Epithelial cell of prostate (primary cell): ENCODE results near the gene PRM1.

Experiments
- DNase-seq: peaks from one replicate; pipeline ENCODE4 v3.0.0-alpha.2; 2011; ENCODE audit warnings: low read depth, low spot score
- H3K27ac ChIP-seq: fragments of 450-650 bp; 2 replicates; pipeline ENCODE4 v1.5.1; 2017; ENCODE audit warnings: mild to moderate bottlenecking

The PRM1 gene

DNA sequence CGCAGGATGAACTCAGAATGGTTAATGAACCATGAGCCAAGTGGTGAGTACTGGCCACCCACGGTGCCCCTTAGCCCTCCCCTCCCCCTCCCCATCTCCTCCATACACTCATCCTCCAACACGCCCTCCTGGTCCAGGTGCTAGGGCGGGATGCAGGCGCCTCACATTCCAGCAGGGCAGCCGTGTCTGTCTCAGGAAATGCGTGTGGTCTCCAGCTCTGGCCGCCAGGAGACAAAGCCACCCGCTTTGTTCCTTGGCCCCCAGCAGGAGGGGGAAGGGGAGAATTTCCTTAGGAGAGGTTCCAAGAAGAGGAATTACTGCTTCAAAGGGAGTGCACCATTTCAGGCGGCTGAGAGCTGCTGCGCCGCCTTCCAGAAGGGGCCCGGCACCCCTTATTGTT lies 34.4 kb upstream of the PRM1 start:
- no peak overlapping the region for H3K27ac ChIP-seq
- DNase-seq, result no peak

DNA sequence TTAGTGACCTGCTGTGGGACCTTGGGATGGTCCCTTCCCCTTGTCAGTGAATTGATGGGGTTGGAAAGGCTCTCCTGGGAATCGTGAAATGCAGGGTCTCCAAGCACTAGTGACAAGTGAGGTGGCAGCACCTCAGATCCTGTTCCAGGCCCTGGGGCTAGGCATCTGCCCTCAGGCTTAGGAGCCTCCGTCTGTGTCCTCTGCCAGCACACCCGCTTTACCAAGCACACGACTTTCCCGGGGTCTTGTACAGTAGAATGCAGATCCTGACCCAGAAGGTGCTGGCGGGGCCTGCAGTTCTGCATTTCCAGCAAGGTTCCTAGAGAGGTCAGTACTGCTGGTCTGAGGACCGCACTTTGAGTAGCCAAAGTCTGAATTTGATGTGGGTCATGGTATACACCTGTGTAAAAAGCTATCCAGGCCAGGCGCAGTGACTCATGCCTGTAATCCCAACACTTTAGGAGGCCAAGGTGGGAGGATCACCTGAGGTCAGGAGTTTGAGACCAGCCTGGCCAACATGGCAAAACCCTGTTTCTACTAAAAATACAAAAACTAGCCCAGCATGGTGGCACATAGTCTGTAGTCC lies 33.3 kb upstream of the PRM1 start:
- no peak for DNase-seq
- H3K27ac ChIP-seq, result no peak overlapping the region

DNA sequence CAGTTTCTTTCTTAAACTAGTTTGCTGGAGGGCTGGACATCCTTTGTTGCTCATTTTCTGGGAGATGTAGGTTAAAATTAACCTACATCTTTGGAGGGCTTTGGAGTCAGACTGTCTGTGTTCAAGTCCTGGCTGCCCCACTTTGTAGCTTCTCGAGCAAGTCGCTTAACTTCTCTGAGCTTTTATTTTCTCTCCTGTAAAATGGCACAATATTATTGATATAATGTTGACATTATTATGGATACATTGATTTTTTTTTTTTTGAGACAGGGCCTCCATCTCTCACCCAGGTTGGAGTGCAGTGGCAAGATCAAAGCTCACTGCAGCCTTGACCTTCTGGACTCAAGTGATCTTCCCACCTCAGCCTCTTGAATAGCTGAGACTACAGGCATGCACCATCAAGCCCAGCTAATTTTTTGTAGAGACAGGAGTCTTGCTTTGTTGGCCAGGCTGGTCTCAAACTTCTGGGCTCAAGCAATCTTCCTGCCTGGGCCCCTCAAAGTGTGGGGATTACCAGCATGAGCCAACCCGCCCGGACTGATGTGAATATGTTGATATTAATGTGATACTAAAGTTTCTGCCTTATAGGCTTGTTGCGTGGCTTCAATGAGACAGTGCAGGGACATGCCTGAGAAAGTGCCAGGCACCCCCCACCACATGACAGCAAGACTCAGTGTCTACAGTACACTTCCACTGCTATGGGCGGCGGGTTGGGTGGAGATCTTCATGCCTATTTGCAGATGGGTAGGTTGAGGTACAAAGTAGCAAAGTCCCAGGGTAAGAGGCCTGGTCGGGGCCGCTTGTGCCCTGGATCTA lies 32.6 kb upstream of the PRM1 start:
- DNase-seq, result no peak
- H3K27ac ChIP-seq, result no peak overlapping the region

DNA sequence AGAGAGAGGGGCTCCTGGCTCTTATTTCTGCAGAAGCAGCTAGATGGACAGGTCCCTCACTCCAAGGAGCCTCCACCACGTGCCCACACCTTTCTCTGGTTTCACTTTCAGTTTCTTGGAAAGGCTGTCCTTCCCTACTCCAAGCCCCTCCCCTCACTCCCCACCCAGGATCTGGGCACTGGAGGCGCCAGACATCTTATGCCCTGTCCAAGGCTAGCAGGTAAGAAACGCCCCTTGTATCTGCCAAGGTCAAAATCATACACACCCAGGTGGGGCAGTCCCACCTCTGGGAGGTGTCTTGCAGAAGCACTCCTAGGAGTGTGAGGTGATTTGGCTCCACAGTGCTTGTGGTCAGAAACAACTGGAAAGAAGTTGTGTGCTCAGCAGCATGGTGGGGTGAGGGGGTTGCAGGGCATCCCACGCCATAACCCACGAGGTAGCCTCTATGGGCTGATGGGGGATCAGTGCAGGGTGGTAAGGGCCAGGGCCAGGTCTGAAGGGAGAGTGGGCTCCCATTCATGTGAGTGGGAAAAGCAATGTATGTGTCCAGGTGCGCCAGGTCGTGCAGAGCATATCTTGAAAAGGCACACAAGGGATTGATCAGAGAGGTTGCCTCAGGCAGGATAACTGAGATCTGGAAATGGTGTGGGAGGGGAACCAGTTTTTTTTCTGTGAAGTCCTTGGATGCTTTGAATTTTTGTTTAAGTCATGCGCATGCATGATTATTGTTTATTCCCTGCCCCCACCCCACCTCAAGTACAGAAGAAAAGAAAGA lies 31.8 kb upstream of the PRM1 start:
- H3K27ac ChIP-seq, result no peak overlapping the region
- no peak for DNase-seq

DNA sequence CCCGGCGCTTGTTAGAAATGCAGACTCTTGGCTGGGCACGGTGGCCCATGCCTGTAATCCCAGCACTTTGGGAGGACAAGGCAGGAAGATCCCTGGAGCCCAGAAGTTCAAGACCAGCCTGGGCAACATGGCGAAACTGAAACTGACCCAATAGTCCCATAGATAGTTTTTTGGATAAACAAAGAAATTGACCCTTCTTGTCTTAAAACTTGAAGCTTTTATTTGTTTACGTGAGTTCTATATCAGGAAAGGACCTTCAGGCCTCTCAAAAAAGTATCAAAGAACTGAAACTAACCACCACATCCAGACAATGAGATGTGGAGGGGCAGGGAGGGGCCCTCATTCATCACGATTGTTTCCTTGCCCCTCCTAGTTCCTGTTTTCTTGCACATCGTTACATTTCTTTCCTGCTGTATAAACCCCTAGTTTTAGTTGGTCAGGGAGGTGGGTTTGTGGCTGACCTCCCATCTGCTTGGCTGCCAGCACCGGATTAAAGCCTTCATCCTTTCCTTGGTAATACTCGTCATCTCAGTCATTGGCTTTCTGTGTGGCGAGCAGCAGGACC lies 29.9 kb upstream of the PRM1 start:
- H3K27ac ChIP-seq, result no peak overlapping the region
- DNase-seq, result no peak

DNA sequence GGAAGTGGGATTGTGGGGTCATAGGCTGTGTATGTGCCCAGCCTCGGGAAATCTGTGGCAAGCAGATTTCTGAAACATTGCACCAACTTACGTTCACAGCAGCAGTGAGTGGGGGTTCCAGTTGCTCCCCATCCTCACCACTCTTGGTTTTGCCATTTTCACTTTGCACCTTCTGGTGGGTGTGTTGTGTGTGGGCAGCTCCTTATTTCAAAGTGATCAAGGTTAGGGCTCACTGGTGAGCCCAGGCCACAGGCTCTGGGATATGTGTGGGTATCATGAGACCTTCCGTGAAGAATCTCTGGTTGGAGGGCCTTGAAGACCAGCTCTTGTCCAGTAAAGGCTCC lies 29.5 kb upstream of the PRM1 start:
- DNase-seq, result no peak
- H3K27ac ChIP-seq, result no peak overlapping the region

DNA sequence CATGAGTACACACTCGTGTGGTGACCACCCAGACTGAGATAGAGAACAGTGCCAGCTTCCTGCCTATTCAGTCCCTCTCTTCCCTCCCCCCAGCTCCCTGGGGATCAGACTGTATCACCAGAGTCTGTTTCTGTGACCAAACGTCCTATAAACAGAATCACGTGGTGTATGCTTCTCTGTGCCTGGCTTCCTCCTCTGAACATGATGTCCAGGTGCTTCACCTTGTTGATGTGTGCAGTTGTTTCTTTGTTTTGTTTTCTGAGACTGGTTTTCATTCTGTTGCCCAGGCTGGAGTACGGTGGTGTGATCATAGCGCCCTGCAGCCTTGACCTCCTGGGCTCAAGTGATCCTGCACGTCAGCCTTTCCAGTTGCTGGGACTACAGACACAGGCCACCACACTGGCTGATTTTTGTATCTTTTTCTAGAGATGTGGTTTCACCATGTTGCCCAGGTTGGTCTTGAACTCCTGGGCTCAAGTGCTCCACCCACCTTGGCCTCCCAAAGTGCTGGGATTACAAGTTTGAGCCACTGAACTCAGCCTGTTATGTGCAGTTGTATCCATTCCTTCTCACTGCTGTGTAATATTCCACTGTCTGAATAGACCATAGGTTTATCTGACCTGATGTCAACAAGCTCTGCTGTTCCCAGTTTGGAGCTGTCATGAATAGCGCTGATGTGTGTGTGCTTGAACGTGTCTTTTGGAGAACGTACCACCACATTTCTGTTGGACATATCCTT lies 28.9 kb upstream of the PRM1 start:
- DNase-seq, result no peak
- no peak overlapping the region for H3K27ac ChIP-seq

DNA sequence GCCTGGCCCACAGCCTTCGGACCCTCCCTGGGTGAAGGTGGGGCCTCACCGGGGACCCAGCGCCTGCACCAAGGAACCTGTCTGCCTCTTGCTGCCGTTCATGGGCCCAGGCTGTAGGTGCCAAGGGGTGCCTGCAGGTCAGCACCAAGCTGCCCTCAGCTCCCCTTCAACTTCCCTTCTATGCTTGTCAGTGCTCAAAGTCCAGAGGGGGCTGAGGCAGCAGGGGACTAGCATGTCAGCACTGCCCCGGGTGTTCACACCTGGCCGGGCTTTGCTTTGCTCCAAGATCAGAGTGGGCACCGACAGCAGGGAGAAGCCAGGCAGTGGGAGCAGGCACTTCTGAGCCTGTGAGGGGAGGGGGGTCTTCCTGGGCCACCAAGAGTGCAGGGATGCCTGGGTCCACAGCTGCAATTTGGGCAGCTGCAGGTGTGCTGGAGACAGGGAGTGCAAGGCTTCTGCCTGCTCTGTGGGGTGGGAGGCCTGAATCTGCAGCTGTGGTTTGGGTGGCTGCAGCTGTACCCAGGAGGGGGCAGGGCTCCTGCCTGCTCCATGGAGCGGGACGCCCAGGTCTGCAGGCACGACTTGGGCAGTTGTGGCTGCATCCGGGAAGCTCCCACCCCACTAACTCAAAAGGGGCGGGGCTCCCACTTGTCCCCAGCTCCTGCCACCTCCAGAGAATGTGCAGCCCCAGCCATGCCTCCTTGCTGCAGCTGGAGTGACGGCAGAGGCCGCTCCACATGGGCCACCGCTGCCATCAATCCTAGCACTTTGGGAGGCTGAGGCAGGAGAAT lies 27.6 kb upstream of the PRM1 start:
- DNase-seq, result no peak

DNA sequence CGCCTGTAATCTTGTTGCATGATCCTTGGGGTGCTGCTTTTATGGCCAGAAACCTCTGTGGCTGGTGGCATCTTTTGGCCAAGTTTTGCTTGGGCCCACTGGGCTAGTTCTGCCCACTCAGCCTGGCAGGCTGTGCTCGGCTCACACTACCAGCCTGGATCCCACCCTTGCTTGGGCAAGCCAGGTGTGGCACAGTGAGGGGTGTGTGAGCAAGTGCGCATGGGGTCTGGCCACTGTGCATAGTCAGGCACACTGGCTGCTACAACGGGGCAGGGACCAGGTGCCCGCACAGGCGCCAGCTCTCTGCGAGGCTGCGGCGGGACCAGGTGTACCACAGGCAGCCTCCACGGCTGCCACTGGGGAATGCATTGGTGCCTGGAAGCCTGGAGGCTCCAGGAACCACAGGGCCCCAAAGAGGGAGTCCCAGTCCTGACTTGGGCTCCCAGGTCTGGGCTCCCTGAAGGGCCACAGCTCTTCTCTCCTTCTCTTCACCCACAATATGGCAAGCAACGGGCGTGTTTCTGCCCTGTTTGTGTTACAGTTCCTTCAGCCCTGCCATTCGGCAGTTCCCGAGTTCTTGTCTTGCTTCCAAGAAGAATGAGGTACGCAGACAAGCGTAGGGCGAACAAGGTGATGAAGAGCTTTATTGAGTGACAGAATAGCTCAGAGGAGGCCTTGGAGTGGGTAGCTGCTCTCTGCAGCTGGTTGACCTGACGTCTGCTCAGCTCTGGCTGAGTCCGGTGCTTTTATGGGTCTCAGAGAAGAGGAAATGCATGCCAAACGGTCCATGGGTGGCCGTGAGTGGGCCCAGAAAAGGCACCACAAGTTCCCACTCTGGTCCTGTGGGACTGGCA lies 26.7 kb upstream of the PRM1 start:
- no peak for DNase-seq

More for the DNA sequence above, 27.6 kb upstream of the PRM1 start:
- no peak overlapping the region for H3K27ac ChIP-seq

DNA sequence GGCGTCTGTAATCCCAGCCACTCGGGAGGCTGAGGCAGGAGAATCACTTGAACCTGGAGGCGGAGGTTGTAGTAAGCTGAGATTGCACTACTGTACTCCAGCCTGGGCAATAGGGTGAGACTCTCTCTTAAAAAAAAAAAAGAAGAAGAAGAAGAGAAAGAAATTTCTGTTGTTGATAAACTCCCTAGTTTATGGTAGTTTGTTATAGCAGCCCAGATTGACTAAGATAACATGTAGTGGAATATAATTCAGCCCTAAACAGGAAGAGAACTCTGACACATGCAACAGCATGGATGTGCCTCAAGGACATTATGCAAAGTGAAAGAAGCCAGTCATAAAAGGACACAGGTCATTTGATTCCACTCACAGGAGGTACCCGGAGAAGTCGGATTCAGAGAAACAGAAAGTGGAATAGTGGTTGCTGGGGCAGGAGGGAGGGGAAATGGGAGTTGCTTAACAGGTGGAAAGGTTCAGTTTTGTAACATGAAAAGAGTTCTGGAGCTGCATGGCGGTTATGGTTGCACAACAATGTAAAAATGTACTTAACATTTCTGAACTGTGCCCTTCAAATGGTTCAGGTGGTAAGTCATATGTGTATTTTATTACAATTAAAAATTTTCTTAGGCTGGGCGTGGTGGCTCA lies 26.0 kb upstream of the PRM1 start:
- no peak overlapping the region for H3K27ac ChIP-seq
- DNase-seq, result no peak

More for the DNA sequence above, 26.7 kb upstream of the PRM1 start:
- H3K27ac ChIP-seq, result no peak overlapping the region

DNA sequence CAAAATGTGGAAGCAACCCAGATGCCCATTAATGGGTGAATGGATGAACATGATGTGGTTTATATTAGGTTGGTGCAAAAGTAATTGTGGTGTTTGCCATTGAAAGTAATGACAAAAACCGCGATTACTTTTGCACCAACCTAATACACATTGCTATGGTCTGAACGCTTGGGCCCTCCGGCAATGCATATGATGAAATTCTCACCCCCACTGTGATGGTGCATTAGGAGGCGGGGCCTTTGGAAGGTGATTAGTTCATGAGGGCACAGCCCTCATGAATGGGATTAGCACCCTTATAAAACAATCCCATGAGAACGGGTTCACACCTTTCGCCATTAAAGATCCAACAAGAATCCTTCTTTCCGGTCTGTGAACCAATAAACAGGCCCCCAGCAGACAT lies 25.3 kb upstream of the PRM1 start:
- no peak overlapping the region for H3K27ac ChIP-seq
- DNase-seq, result no peak

DNA sequence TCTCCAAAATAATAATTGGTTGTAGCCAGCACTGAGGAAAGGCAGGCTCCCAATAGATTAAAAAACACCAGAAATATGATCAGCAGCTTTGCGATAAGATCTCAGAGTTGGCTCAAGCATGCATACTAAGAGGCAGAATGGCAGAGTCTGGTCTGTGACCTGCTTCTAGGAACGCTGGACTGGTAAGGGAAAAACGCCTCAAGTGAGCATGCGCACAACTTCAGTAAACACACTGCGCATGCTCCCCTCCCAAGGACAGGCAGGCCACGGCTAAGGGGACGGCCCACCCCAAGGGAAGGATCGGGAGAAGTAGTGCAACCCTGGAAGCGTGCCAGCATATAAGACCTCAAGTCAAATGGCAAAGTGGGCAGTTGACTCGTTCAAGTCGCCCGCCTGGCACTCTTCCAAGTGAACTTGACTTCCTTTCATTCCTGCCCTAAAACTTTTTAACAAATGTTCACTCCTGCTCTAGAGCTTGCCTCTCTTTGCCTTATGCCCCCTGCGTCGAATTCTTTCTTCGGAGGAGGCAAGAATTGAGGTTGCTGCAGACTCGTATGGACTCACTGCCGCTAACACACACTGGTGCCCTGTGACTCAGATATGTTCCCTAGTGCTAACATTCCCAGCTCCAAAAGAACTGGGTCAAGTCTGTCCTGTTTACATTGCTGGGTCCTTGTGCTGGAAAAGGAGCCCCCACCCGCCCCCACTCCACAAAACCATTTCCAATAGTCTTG lies 22.4 kb upstream of the PRM1 start:
- no peak for DNase-seq
- H3K27ac ChIP-seq, result no peak overlapping the region

DNA sequence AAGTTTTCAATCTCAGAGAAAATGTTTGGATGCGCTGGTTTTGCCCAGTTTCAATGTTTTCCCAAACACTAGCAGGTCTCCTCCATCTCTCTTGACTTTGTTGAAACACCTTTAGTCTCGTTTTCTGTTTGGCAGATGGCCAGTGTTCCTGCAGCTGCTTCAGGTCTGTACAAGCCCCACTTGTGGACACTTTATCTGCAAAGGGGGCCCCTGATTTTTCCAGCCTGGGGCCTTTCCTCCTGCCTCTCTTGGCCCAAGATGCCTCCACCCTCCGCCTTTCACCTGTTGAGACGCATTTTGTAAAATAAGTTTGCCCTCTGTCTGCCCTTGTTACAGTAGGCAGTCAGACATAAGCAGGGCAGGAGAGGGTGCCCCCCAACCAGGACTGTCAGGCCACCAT lies 21.8 kb upstream of the PRM1 start:
- DNase-seq, result no peak
- no peak overlapping the region for H3K27ac ChIP-seq

DNA sequence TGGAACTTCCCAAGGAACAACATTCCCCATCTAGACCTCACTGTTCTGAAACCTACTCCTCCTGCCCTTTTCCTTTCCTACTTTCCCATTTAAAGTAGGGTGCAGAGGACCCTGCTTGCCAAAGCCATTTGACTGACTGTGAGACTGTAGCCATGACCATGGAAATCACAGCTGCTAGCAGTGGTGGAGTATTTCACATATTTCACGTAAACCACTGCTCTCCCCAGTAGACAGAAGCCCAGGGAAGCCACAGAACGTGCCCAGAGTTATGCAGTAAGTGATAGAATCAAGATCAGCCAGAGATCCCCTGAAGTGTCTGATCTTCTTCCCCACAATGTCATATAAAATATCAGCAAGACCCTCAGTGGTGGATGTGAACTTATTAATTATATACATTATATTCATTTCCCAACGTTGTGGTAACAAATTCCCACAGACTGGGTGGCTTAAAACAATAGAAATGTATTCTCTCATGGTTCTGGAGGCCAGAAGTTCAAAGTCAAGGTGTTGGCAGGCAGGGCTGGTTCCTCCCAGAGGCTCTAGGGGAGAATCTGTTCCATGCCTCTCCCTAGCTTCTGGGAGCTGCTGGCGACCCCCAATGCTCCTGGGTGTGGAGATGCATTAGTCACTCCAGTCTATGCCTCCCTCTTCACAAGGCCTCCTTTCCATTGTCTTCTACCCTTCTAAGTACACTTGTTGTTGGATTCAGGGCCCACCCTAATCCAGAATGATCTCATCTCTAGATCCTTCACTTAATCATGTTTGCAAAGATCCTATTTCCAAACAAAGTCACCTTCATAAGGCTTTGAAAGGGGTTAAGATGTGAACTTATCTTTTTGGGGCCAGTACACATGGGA lies 20.7 kb upstream of the PRM1 start:
- H3K27ac ChIP-seq, result no peak overlapping the region
- no peak for DNase-seq

DNA sequence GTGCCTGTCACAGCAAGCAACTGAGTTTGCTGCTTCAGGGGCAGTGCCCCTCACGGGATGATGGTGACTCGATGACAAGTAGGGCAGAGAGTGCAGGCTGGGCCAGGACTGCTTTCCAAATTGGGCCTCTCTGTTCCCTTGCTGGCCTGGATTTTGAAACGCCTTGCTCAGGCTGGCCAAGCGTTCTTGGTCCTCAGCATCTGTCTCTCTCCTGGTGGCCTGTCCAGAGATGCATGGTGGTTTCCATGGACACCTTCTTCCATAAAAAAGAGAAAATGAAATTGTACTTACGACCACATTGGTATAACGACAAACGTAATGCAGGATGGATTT lies 19.4 kb upstream of the PRM1 start:
- DNase-seq, result no peak
- no peak overlapping the region for H3K27ac ChIP-seq

DNA sequence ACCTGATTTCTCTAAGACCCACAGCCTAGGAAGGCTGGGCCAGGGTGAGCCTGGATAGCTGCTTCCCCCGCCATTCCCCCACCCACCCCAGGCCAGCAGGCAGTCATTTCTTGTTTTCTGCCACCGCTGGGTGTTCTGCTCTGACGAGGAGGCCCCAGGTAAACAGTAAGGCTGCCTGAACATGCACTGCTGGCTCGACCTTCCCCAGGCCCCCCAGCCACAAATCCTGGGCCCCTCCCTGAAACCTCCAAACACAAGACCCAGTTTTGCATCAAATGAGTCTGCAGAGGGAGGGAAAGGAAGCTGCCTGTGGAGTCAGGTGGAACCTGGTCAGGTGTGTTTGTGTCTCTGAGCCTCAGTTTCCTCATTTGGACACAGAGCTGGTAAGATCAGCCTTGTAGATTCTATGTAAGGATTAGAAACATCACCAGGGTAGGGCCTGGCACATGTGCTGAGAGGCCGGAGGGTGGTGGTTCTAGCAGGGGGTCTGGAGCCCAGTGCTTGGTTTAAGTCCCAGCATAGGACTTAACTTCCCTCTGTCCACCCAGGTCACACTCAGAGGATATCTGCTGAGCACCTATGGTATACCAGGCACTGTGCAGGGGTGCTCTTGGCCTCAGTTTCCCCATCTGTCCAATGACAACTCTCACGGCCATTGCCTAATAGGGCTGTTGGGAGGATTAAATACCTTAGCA lies 18.9 kb upstream of the PRM1 start:
- DNase-seq, result no peak
- no peak overlapping the region for H3K27ac ChIP-seq
